PC-3 (cell line): Measurements from ENCODE around the gene PWWP2B. TPM values are rescaled to one million over a fixed set of nuclear protein-coding genes. Genes with fewer than 3 reads are reported as not detected.

Source experiments
- ATAC-seq: fragments of 200-7000 bp; cut with Tn5 transposase; 2 replicates; pipeline ENCODE4 v1.9.1; 2020; ENCODE audit warnings: mild to moderate bottlenecking, moderate library complexity
- BruUV-seq: library from RNA; stranded (reverse); fragments of 400-500 nt; replicated peaks from 2 replicates; lab custom pipeline; 2021; lab: Mats Ljungman, UMichigan
- CTCF ChIA-PET: fragments of 300-600 bp; sonication (Branson Sonifier 250); formaldehyde crosslinking; loops from one replicate; lab custom pipeline; 2022; ENCODE audit warnings: antibody characterized with exemption; lab: Charles Lee
- POLR2A ChIA-PET: fragments of 300-600 bp; sonication (Branson Sonifier 250); formaldehyde crosslinking; loops from one replicate; lab custom pipeline; 2022; ENCODE audit warnings: antibody characterized with exemption; ENCODE audit not compliant: unreplicated experiment; lab: Charles Lee
- DNase-seq: peaks from one replicate; pipeline ENCODE4 v3.0.0-alpha.2; 2015
- H2AFZ ChIP-seq: fragments of 300-600 bp; sonication (generic); 2 replicates; pipeline ENCODE4 v1.6.0; 2016; ENCODE audit warnings: antibody characterized with exemption, low read length
- H3F3A ChIP-seq: fragments of 300-600 bp; sonication (generic); one replicate; pipeline ENCODE4 v1.6.0; 2017; ENCODE audit warnings: antibody characterized with exemption, low read length, control low read depth, mild to moderate bottlenecking; ENCODE audit not compliant: unreplicated experiment
- H3K27ac ChIP-seq: fragments of 300-600 bp; sonication (generic); 2 replicates; pipeline ENCODE4 v1.5.1; 2016; ENCODE audit warnings: mild to moderate bottlenecking, low read length
- H3K27me3 ChIP-seq: fragments of 300-600 bp; sonication (generic); 2 replicates; pipeline ENCODE4 v1.6.1; 2016; ENCODE audit warnings: low read length, mixed read lengths
- H3K36me3 ChIP-seq: fragments of 300-600 bp; sonication (generic); 2 replicates; pipeline ENCODE4 v1.6.1; 2016; ENCODE audit warnings: low read depth, mixed run types, low read length, mixed read lengths
- H3K4me1 ChIP-seq: fragments of 300-600 bp; sonication (generic); 2 replicates; pipeline ENCODE4 v1.5.1; 2016; ENCODE audit warnings: low read length; ENCODE audit not compliant: insufficient read depth
- H3K4me2 ChIP-seq: fragments of 300-600 bp; sonication (generic); 2 replicates; pipeline ENCODE4 v1.6.0; 2016; ENCODE audit warnings: low read length
- H3K4me3 ChIP-seq: fragments of 300-600 bp; sonication (generic); 2 replicates; pipeline ENCODE4 v1.5.1; 2016; ENCODE audit warnings: mild to moderate bottlenecking, low read length, mixed read lengths
- H3K79me2 ChIP-seq: fragments of 300-600 bp; sonication (generic); 2 replicates; pipeline ENCODE4 v1.6.1; 2017; ENCODE audit warnings: low read length, mixed read lengths
- H3K9ac ChIP-seq: fragments of 300-600 bp; sonication (generic); 2 replicates; pipeline ENCODE4 v1.6.0; 2016; ENCODE audit warnings: mild to moderate bottlenecking, low read length
- H3K9me2 ChIP-seq: fragments of 300-600 bp; sonication (generic); replicated peaks from 2 replicates; pipeline ENCODE4 v1.6.1; 2016; ENCODE audit warnings: mixed run types, low read length, mixed read lengths
- H3K9me3 ChIP-seq: fragments of 300-600 bp; sonication (generic); 2 replicates; pipeline ENCODE4 v1.6.1; 2016; ENCODE audit warnings: low read length, mixed read lengths
- H4K20me1 ChIP-seq: fragments of 300-600 bp; sonication (generic); 2 replicates; pipeline ENCODE4 v1.6.1; 2016; ENCODE audit warnings: low read length, mixed read lengths
- EZH2 ChIP-seq: fragments of 300-600 bp; sonication (generic); IDR thresholded peaks from one replicate; pipeline ENCODE4 v1.6.1; 2017; ENCODE audit warnings: antibody characterized with exemption, mild to moderate bottlenecking, low read length; ENCODE audit not compliant: unreplicated experiment
- EZH2phosphoT487 ChIP-seq: fragments of 300-600 bp; sonication (generic); IDR thresholded peaks from 2 replicates; pipeline ENCODE4 v1.6.1; 2018; ENCODE audit warnings: mild to moderate bottlenecking, antibody characterized with exemption, low read length, borderline replicate concordance
- intact Hi-C: fragments of 100-400 bp; cut with micrococcal nuclease; formaldehyde crosslinking; loops from 2 replicates; pipeline ENCODE4 v1.9.0; 2023
- total RNA-seq: library from RNA; depleted of rRNA; stranded (reverse); fragments of >200 nt; gene quantifications from 2 replicates; pipeline ENCODE4 v1.2.3, GENCODE V29; 2014
- TF ChIP-seq, protein P1 (sequence below): fragments of 300-600 bp; sonication (generic); conservative IDR thresholded peaks from 2 replicates; pipeline ENCODE4 v1.5.1; 2017; ENCODE audit warnings: antibody characterized with exemption, low read depth, mild to moderate bottlenecking, low read length

The PWWP2B gene
- total RNA-seq, 1 experiment from 2014 or later: 24.5 TPM

DNA sequence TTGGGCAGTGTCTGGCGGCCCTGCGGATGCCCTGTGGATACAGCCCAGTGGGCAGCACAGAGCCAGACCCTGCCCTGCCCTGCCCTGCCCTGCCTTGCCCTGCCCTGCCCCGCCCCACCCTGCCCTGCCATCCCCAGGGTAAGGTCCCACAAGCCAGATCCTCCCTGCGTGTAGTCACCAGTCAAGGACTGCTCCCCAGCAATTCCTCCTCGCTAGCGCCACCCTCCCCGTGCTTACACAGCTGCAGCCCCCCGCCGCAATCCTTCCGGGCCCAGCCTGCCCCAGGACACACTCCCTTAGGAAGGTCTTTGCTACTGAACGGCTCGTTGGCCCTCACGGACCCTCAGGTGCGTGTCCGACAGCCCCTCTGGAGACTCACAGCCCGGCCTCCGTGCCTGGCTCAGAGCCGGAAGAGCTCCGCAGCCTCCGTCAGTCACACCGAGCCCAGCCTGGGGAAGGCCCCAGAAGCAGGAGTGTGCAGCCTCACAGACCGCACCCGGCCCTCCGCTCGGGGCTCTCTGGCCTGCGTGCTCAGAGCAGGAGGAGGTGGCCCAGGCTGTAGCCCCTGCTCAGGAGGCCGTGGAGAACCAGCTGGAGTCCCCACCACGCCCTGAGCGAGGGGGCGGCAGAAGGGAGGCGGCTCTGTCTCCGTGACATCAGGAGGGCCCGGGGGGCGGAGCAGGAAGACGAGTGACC lies 68.3 kb downstream of the PWWP2B start:
- Histone ChIP-seq H3K4me3 (no peak overlapping the region), H3K9me3 (no peaks in the 10 kb centered on the region), H3K36me3 (no peaks in the 10 kb centered on the region), H3K9me2 (no peaks in the 10 kb centered on the region), H3K27me3 (no peaks in the 10 kb centered on the region), H2AFZ (no peak overlapping the region), H4K20me1 (no peaks in the 10 kb centered on the region), H3K27ac (no peak overlapping the region), H3K9ac (no peak overlapping the region), H3K79me2 (no peaks in the 10 kb centered on the region), H3F3A (no peaks in the 10 kb centered on the region), H3K4me2 (no peak overlapping the region), H3K4me1 (no peaks in the 10 kb centered on the region)
- POLR2A ChIA-PET: no interaction called here
- ATAC-seq (no peak), DNase-seq (no peak)
- TF ChIP-seq EZH2: no peak
- no TSS peak for BruUV-seq
- intact Hi-C loops: no loop called here
- CTCF ChIA-PET: no interaction called here

DNA sequence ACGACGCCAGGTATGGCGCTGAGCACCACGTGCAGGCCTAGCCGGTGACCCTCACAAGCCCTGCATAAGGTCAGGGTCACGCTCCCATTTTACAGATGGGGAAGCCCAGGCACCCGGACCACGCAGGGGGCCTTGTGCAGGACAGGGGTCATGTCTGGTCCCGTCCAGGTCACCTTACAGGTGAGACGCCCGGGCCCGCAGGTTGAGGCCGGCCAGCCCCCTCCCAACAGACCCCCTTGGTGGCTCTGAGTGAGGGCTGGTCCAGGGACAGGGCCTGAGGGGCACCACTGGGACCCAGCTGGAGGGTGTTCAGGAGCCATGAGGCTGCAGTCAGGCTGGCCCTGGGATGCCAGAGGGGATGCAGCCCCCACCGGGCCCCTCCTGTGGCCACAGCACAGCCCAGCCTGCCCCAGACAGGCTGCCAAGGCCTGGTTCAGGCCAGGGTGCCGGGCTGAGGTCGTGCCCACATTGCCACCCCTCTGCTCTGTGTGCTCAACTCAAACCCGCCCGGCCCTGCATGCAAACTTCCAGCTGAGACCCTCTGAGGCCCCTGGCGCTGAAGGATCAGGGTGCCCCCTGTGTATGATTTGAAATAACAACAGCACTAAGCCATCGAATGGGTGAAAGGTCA lies 69.0 kb downstream of the PWWP2B start:
- Histone ChIP-seq H3K27ac (no peak overlapping the region), H3F3A (no peaks in the 10 kb centered on the region), H3K36me3 (no peaks in the 10 kb centered on the region), H3K9me3 (no peaks in the 10 kb centered on the region), H3K79me2 (no peaks in the 10 kb centered on the region), H3K9ac (no peak overlapping the region), H3K4me3 (no peak overlapping the region), H2AFZ (no peak overlapping the region), H3K4me2 (no peak overlapping the region), H3K27me3 (no peaks in the 10 kb centered on the region), H4K20me1 (no peaks in the 10 kb centered on the region), H3K4me1 (no peaks in the 10 kb centered on the region), H3K9me2 (no peaks in the 10 kb centered on the region)
- no peak for ATAC-seq
- no TSS peak for BruUV-seq
- CTCF ChIA-PET: interaction anchor here (0.6 kb wide), 1 partner anchor 67 kb away, joined by 4 read pairs; no protein-coding TSS in a partner anchor
- intact Hi-C loops: no loop called here
- no peak for DNase-seq
- TF ChIP-seq EZH2: no peak
- TF ChIP-seq, protein P1, sequence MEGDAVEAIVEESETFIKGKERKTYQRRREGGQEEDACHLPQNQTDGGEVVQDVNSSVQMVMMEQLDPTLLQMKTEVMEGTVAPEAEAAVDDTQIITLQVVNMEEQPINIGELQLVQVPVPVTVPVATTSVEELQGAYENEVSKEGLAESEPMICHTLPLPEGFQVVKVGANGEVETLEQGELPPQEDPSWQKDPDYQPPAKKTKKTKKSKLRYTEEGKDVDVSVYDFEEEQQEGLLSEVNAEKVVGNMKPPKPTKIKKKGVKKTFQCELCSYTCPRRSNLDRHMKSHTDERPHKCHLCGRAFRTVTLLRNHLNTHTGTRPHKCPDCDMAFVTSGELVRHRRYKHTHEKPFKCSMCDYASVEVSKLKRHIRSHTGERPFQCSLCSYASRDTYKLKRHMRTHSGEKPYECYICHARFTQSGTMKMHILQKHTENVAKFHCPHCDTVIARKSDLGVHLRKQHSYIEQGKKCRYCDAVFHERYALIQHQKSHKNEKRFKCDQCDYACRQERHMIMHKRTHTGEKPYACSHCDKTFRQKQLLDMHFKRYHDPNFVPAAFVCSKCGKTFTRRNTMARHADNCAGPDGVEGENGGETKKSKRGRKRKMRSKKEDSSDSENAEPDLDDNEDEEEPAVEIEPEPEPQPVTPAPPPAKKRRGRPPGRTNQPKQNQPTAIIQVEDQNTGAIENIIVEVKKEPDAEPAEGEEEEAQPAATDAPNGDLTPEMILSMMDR: no peak
- POLR2A ChIA-PET: no interaction called here

DNA sequence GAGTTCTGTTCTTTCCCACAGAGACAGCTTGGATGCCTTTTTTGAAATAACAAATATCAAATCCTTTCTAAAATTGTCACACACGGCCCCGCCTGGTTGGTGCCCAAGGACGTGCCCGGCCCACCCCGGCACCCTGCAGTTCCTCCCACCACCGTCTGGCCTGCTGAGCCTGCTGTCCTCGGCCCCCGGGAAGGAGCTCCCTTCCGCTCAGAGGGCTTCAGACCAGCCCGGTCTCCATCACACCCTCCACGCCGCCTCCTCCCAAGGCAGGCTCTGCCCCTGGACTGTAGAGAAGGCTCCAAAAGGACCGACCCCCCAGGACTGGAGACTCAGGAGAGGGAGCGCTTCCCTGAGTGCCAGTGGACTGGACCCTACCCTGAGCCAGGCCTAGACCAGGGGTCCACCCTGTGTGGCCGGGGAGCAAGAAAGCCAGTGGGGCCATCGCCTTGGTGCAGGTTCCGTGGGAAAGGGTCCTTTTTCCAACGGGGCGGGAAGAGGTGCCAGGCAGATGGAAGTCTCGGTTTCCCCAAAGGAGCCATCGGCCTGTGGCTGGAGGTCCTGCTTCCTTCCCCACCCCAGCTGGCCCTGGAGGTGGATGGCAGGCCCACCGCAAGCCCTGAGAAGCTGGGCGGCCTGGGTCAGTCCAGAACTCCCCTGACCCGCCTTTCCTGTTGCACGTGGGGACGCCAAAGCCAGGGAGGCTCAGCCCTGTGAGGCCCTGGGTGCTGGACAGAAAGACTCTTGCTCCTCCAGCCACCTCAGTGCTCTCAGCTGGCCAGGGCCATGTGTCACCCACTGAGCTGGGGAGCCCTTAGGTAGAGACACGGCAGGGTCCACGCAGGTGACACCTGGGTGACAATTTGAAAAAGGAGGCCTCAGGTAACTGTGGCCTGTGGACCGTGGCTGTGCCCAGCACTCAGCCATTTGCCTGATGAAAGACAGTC lies 69.8 kb downstream of the PWWP2B start:
- Histone ChIP-seq H4K20me1 (no peaks in the 10 kb centered on the region), H3K27me3 (no peaks in the 10 kb centered on the region), H3K79me2 (no peaks in the 10 kb centered on the region), H3K36me3 (no peaks in the 10 kb centered on the region), H3K27ac (no peak overlapping the region), H3K4me2 (no peak overlapping the region), H2AFZ (no peak overlapping the region), H3F3A (no peaks in the 10 kb centered on the region), H3K4me1 (no peaks in the 10 kb centered on the region), H3K9me3 (no peaks in the 10 kb centered on the region), H3K9me2 (no peaks in the 10 kb centered on the region), H3K4me3 (no peak overlapping the region), H3K9ac (no peak overlapping the region)
- TF ChIP-seq, protein P1: no peak
- TF ChIP-seq EZH2phosphoT487: no peak
- TF ChIP-seq EZH2: no peak
- intact Hi-C loops: no loop called here
- POLR2A ChIA-PET: no interaction called here
- ATAC-seq (no peak), DNase-seq (no peak)
- BruUV-seq: no TSS peak
- CTCF ChIA-PET: interaction anchor here (0.6 kb wide), 1 partner anchor 66 kb away, joined by 4 read pairs; no protein-coding TSS in a partner anchor
